Retinal pigment epithelial cell (primary cell): ENCODE data around the gene UBTD2.

Source experiments
- DNase-seq: peaks from one replicate; pipeline ENCODE4 v3.0.0-alpha.2; 2010; ENCODE audit warnings: low read depth
- H3K4me3 ChIP-seq: 2 replicates; pipeline ENCODE4 v1.5.1; 2011; ENCODE audit warnings: mild to moderate bottlenecking, low read length, control low read depth, moderate library complexity
- CTCF ChIP-seq: conservative IDR thresholded peaks from 2 replicates; pipeline ENCODE4 v1.5.1; 2011; ENCODE audit warnings: low read depth, low read length, control low read depth, inconsistent platforms

UBTD2 gene

GRCh38 chr5:172315587-172316493 lies 32.3 kb upstream of the UBTD2 start:
- no peak overlapping the region for H3K4me3 ChIP-seq
- no peak for DNase-seq
- TF ChIP-seq CTCF, result no peak

DNA sequence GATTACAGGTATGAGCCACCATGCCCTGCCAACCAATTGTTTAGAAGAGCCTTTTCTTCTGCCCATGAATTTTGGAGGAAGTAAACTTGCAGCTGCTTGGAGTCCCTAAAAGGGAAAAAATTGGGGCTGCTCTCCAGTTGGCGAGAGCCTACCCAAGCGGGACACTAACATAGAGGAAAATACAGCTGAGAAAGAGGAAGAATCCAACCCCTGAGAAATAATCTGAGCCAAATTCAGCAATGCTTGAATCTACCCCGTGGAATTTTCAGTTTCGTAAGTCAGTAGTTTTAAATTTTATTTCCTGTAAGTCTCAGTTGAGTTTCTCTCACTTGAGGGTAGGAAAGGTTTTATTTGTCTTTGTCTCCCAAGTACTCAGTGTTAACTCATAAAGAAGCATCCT lies 30.4 kb upstream of the UBTD2 start:
- H3K4me3 ChIP-seq, result no peak overlapping the region
- no peak for DNase-seq
- no peak for TF ChIP-seq CTCF

DNA sequence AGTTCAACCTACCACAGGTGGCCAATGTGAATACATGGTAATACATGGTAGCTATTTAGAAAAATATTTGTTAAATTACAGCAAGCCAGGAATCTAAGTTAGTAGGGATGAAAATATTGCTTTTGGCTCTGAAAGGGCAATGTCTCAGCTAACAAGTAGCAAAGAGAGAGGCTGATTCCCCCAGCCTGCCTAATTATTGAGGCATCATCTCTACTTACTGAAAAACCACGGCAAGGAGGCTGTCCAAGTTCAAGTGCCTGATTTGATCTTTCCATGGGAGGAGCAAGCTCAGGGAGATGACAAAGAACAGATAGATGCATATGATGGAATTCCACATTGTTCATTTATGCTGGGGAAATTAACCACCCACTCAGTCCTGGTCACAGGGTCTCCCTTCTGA lies 28.7 kb upstream of the UBTD2 start:
- no peak for TF ChIP-seq CTCF
- H3K4me3 ChIP-seq, result no peak overlapping the region
- no peak for DNase-seq

- H3K4me3 ChIP-seq, result no peak overlapping the region
- no peak for DNase-seq
- TF ChIP-seq CTCF, result no peak
These were observed 28.0 kb upstream of the UBTD2 start for GRCh38 chr5:172311605-172312004.

DNA sequence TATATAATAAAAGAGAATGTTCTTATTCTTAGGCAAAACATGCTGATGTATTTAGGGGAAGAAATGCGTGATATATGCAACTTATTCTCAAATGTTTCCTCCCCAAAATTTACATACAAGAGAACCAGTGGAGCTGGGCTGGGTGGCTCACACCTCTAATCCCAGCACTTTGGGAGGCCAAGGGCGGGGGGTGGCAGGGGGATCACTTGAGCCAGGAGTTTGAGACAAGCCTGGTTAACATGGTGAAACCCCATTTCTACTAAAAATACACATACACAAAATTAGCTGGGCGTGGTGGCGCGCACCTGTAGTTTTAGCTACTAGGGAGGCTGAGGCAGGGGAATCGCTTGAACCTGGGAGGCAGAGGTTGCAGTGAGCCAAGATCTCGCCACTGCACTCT lies 27.5 kb upstream of the UBTD2 start:
- no peak for TF ChIP-seq CTCF
- DNase-seq, result no peak
- no peak overlapping the region for H3K4me3 ChIP-seq

GRCh38 chr5:172305380-172305779 lies 21.8 kb upstream of the UBTD2 start:
- no peak for TF ChIP-seq CTCF
- no peak overlapping the region for H3K4me3 ChIP-seq
- DNase-seq, result no peak

DNA sequence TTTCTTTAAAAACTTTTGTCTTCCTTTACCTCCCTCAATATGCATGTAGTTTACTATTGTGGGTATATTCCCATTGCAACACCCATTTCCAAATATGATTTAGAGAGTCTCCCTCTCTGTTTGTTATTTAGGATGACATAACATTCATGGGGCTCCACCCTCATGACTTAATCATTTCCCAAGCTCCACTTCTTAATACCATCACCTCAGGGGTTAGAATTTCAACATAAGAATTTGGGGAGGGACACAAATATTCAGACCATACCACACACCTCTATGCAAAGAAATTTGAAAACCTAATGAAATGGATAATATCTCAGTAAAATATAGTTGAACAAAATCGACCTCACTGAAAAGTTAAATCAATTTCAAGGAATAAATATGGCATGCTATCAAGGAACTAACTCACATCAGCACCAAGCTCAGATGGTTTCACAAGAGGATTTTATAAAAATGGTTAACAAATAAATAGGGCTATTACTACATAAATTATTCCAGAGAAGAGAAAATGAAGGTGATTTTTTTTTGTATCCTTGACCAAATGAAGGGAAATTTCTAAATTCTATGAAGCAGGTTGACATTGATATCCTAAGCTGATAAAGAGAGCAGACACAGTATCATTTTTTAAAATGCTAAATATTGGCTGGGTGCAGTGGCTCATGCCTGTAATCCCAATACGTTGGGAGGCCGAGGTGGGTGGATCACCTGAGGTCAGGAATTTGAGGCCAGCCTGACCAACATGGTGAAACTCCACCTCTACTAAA lies 20.2 kb upstream of the UBTD2 start:
- no peak for DNase-seq
- no peak overlapping the region for H3K4me3 ChIP-seq
- no peak for TF ChIP-seq CTCF
